K562 (cell line): ENCODE measurements around the gene WDR90. TPM values are rescaled to one million over a fixed set of nuclear protein-coding genes. Genes with fewer than 3 reads are reported as not detected.

ENCODE experiments used
- TOE1 ChIP-seq, 2 experiments: fragments of 450-650 bp in 1 of 2; sonication (generic) in 1 of 2; formaldehyde crosslinking in 1 of 2; IDR thresholded peaks; 2 replicates each; pipeline versions ENCODE4 v1.7.1 to v1.8.0; 2016 to 2022; ENCODE audit warnings: borderline replicate concordance in 2 of 2, mild to moderate bottlenecking in 2 of 2, antibody characterized with exemption in 1 of 2, inconsistent platforms in 1 of 2, low read depth in 1 of 2, missing genetic modification reagents in 1 of 2, moderate library complexity in 1 of 2
- polyA plus RNA-seq, 8 experiments: library from polyadenylated mRNA; depleted of rRNA in 4 of 8; stranded (reverse) in 5 of 8; unstranded in 3 of 8; fragments of >200 nt; fragmentation: Nextera tagmentation in 2 of 8; fragmentation: Illumina TruSeq in 1 of 8; extraction: Ambion mirVana in 2 of 8; extraction: Trizol in 1 of 8; gene quantifications; 2 replicates each; pipeline versions ENCODE4 v1.2.1 to v1.2.3, GENCODE V29; 2011 to 2014; ENCODE audit warnings: inconsistent platforms in 1 of 8, missing spikeins in 1 of 8
- total RNA-seq, 7 experiments: library from RNA; depleted of rRNA in 6 of 7; stranded (reverse); fragments of >200 nt in 6 of 7; fragmentation: Illumina TruSeq in 2 of 7; extraction: Trizol in 2 of 7; gene quantifications; 2 replicates each; pipeline versions ENCODE4 v1.2.1 to v1.2.3, GENCODE V29; 2011 to 2021; ENCODE audit warnings: low replicate concordance in 1 of 7
- TF ChIP-seq, protein P1 (sequence below), 2 experiments: fragments of 450-650 bp in 1 of 2; sonication (generic) in 1 of 2; formaldehyde crosslinking in 1 of 2; IDR thresholded peaks; 2 replicates each; pipeline versions ENCODE4 v1.7.1 to v1.9.0; 2016 to 2022; ENCODE audit warnings: inconsistent platforms in 1 of 2, mild to moderate bottlenecking in 1 of 2, missing genetic modification reagents in 1 of 2
- TF ChIP-seq, protein P2 (sequence below), 3 experiments: fragments of 200-800 bp in 1 of 3; fragments of 250-450 bp in 1 of 3; fragments of 450-650 bp in 1 of 3; sonication (Bioruptor Pico) in 1 of 3; sonication (Bioruptor generic) in 1 of 3; formaldehyde crosslinking in 1 of 3; IDR thresholded peaks; 2 replicates each; pipeline versions ENCODE4 v1.6.1 to v1.8.0; 2016 to 2022; ENCODE audit warnings: mild to moderate bottlenecking in 2 of 3, missing genetic modification characterization in 2 of 3, missing compliant biosample characterization in 1 of 3, moderate library complexity in 1 of 3
- TF ChIP-seq, protein P3 (sequence below): sonication (generic); formaldehyde crosslinking; IDR thresholded peaks from 2 replicates; pipeline ENCODE4 v1.8.0; 2022; ENCODE audit warnings: missing genetic modification reagents, mild to moderate bottlenecking, borderline replicate concordance
- TF ChIP-seq, protein P4 (sequence below): fragments of 200-800 bp; sonication (Bioruptor generic); IDR thresholded peaks from 2 replicates; pipeline ENCODE4 v1.6.1; 2017; ENCODE audit warnings: missing genetic modification characterization, missing compliant biosample characterization

WDR90 gene
- total and polyA plus RNA-seq, 9 of the 15 experiments (the other 6 are each of a cell fraction or from before 2014, with no cell fraction given) = 0.44 to 12.6 (median 3.3) TPM

DNA sequence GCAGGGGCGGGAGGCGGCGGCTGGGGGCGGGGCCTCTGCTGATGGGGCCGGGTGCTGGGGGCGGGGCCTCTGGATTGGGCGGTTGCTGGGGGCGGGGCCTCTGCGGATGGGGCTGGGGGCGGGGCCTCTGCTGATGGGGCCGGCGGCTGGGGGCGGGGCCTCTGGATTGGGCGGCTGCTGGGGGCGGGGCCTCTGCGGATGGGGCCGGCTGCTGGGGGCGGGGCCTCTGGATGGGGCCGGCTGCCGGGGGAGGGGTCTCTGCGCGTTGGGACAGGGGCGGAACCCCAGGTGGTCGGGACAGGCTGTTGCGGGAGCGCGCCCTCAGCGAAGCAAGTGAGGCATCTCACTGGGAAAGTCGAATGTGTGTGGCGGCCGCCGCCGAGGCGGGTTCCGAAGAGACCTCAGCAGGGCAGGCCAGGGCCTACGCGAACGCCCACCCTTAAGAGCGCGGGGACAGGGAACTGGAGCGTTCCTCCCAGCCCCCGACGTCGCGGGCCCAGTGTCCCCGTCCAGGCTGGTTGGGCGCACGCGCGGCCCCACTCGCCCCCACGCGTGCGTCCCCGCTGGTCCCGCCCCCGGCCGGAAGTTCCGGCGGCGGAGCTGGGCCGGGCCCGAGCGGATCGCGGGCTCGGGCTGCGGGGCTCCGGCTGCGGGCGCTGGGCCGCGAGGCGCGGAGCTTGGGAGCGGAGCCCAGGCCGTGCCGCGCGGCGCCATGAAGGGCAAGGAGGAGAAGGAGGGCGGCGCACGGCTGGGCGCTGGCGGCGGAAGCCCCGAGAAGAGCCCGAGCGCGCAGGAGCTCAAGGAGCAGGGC is 30.9 kb downstream of the WDR90 start, which contains the start of gene STUB1 (continued):
- TF ChIP-seq, protein P1, sequence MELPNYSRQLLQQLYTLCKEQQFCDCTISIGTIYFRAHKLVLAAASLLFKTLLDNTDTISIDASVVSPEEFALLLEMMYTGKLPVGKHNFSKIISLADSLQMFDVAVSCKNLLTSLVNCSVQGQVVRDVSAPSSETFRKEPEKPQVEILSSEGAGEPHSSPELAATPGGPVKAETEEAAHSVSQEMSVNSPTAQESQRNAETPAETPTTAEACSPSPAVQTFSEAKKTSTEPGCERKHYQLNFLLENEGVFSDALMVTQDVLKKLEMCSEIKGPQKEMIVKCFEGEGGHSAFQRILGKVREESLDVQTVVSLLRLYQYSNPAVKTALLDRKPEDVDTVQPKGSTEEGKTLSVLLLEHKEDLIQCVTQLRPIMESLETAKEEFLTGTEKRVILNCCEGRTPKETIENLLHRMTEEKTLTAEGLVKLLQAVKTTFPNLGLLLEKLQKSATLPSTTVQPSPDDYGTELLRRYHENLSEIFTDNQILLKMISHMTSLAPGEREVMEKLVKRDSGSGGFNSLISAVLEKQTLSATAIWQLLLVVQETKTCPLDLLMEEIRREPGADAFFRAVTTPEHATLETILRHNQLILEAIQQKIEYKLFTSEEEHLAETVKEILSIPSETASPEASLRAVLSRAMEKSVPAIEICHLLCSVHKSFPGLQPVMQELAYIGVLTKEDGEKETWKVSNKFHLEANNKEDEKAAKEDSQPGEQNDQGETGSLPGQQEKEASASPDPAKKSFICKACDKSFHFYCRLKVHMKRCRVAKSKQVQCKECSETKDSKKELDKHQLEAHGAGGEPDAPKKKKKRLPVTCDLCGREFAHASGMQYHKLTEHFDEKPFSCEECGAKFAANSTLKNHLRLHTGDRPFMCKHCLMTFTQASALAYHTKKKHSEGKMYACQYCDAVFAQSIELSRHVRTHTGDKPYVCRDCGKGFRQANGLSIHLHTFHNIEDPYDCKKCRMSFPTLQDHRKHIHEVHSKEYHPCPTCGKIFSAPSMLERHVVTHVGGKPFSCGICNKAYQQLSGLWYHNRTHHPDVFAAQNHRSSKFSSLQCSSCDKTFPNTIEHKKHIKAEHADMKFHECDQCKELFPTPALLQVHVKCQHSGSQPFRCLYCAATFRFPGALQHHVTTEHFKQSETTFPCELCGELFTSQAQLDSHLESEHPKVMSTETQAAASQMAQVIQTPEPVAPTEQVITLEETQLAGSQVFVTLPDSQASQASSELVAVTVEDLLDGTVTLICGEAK (IDR thresholded peaks at IDR 0.05) = peak; percentile 83
- TF ChIP-seq, protein P1 (CRISPR knock-in tag; IDR thresholded peaks at IDR 0.05) = no peak
- TF ChIP-seq, protein P2, sequence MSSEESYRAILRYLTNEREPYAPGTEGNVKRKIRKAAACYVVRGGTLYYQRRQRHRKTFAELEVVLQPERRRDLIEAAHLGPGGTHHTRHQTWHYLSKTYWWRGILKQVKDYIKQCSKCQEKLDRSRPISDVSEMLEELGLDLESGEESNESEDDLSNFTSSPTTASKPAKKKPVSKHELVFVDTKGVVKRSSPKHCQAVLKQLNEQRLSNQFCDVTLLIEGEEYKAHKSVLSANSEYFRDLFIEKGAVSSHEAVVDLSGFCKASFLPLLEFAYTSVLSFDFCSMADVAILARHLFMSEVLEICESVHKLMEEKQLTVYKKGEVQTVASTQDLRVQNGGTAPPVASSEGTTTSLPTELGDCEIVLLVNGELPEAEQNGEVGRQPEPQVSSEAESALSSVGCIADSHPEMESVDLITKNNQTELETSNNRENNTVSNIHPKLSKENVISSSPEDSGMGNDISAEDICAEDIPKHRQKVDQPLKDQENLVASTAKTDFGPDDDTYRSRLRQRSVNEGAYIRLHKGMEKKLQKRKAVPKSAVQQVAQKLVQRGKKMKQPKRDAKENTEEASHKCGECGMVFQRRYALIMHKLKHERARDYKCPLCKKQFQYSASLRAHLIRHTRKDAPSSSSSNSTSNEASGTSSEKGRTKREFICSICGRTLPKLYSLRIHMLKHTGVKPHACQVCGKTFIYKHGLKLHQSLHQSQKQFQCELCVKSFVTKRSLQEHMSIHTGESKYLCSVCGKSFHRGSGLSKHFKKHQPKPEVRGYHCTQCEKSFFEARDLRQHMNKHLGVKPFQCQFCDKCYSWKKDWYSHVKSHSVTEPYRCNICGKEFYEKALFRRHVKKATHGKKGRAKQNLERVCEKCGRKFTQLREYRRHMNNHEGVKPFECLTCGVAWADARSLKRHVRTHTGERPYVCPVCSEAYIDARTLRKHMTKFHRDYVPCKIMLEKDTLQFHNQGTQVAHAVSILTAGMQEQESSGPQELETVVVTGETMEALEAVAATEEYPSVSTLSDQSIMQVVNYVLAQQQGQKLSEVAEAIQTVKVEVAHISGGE (CRISPR knock-in tag; IDR thresholded peaks at IDR 0.05) = peak; percentile 59 to 93 (median 66); a peak in 5 of 6 replicates
- TF ChIP-seq, protein P3, sequence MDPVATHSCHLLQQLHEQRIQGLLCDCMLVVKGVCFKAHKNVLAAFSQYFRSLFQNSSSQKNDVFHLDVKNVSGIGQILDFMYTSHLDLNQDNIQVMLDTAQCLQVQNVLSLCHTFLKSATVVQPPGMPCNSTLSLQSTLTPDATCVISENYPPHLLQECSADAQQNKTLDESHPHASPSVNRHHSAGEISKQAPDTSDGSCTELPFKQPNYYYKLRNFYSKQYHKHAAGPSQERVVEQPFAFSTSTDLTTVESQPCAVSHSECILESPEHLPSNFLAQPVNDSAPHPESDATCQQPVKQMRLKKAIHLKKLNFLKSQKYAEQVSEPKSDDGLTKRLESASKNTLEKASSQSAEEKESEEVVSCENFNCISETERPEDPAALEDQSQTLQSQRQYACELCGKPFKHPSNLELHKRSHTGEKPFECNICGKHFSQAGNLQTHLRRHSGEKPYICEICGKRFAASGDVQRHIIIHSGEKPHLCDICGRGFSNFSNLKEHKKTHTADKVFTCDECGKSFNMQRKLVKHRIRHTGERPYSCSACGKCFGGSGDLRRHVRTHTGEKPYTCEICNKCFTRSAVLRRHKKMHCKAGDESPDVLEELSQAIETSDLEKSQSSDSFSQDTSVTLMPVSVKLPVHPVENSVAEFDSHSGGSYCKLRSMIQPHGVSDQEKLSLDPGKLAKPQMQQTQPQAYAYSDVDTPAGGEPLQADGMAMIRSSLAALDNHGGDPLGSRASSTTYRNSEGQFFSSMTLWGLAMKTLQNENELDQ (CRISPR knock-in tag) = no peak
- TF ChIP-seq, protein P4, sequence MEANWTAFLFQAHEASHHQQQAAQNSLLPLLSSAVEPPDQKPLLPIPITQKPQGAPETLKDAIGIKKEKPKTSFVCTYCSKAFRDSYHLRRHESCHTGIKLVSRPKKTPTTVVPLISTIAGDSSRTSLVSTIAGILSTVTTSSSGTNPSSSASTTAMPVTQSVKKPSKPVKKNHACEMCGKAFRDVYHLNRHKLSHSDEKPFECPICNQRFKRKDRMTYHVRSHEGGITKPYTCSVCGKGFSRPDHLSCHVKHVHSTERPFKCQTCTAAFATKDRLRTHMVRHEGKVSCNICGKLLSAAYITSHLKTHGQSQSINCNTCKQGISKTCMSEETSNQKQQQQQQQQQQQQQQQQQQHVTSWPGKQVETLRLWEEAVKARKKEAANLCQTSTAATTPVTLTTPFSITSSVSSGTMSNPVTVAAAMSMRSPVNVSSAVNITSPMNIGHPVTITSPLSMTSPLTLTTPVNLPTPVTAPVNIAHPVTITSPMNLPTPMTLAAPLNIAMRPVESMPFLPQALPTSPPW (CRISPR knock-in tag) = peak; percentile 84
- TF ChIP-seq TOE1 (IDR thresholded peaks at IDR 0.05; ENCODE audit: borderline replicate concordance) = peak; percentile 56; the same call in 1 of the 2 replicates
- no peak for TF ChIP-seq TOE1 (CRISPR knock-in tag; IDR thresholded peaks at IDR 0.05; ENCODE audit: borderline replicate concordance, low read depth)
